ENCODE measurements around the gene IFI35. TPM values are rescaled to one million over a fixed set of nuclear protein-coding genes. Genes with fewer than 3 reads are reported as not detected.
"Not testable (repeated sequence)": the region's sequence is repeated elsewhere in the genome, so short reads cannot be mapped to it uniquely, and the experiment has no call there.

IFI35 gene
- polyA plus RNA-seq, 1 donor = 45.7 TPM

DNA sequence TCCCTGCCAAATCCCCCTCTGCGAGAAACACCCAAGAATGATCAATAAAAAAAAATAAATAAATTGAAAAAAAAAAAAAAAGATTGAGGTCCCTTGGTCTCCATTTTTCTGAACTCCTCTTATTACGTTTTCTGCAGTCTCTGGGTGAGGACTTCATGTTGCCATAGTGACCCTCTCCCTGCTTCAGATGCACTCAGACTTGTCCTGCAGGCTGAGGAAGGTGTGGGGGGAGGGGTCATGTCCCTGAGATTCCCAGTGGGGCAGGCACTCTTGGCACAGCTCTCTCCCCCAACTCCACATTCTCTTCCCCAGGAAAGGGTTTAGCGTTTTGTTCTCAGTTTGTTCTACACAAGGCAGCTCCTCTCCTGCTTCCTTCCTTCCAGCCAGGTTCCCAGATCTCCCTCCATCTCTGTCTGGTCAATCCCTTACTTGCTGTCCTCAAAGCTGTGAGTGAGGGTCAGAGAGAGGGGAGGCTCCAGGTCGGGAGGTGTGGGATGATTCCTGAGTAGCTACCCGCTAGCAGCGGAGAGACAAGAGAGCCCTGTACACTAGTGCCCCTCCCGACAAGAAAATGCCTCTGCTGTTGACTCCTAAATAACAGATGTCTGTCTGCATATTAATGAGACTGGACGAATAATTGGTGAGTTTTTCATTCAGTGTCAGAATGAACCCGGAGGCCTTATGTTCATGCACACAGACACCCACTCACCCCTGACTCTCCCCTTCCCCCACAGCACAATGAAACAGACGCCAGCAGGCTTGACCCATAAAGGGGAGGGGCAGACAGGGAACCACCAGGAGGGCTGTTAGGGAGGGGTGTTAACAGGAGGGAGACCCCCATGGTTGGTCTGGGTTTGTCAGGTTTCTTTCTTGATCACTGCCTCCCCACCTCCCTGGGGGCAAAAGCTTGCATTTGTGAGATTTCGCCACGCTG lies 27.6 kb downstream of the IFI35 start:
- no peaks in the 10 kb centered on the region for H3K4me1 ChIP-seq (ENCODE audit: control insufficient read depth, insufficient read depth, low read length)
- H3K4me3 ChIP-seq (ENCODE audit: low read length) = no peak overlapping the region
- no CpG with 5 or more reads among the region's 12 CpGs for WGBS (ENCODE audit: insufficient coverage, low lambda C conversion rate)
- no peaks in the 10 kb centered on the region for H3K36me3 ChIP-seq (ENCODE audit: control insufficient read depth, insufficient read depth, low read length)
- H3K27ac ChIP-seq (ENCODE audit: low read length) = peak overlapping the region; percentile 19
- H3K9me3 ChIP-seq (ENCODE audit: control insufficient read depth, low read depth, low read length) = no peaks in the 10 kb centered on the region
- no peaks in the 10 kb centered on the region for H3K27me3 ChIP-seq (ENCODE audit: control insufficient read depth, insufficient read depth, low read length)
- no peak for DNase-seq

GRCh38 chr17:43034894-43035293 lies 28.3 kb downstream of the IFI35 start:
- no peak overlapping the region for H3K4me3 ChIP-seq (ENCODE audit: low read length)
- no CpG with 5 or more reads among the region's 3 CpGs for WGBS (ENCODE audit: insufficient coverage, low lambda C conversion rate)
- H3K36me3 ChIP-seq (ENCODE audit: control insufficient read depth, insufficient read depth, low read length) = no peaks in the 10 kb centered on the region
- H3K4me1 ChIP-seq (ENCODE audit: control insufficient read depth, insufficient read depth, low read length) = no peaks in the 10 kb centered on the region
- DNase-seq = no peak
- H3K9me3 ChIP-seq (ENCODE audit: control insufficient read depth, low read depth, low read length) = no peaks in the 10 kb centered on the region
- H3K27me3 ChIP-seq (ENCODE audit: control insufficient read depth, insufficient read depth, low read length) = no peaks in the 10 kb centered on the region
- no peak overlapping the region for H3K27ac ChIP-seq (ENCODE audit: low read length)

GRCh38 chr17:43039646-43040045 lies 33.1 kb downstream of the IFI35 start:
- no peak overlapping the region for H3K27ac ChIP-seq (ENCODE audit: low read length)
- no peaks in the 10 kb centered on the region for H3K4me1 ChIP-seq (ENCODE audit: control insufficient read depth, insufficient read depth, low read length)
- WGBS (ENCODE audit: insufficient coverage, low lambda C conversion rate) = no CpG with 5 or more reads among the region's 2 CpGs

DNA sequence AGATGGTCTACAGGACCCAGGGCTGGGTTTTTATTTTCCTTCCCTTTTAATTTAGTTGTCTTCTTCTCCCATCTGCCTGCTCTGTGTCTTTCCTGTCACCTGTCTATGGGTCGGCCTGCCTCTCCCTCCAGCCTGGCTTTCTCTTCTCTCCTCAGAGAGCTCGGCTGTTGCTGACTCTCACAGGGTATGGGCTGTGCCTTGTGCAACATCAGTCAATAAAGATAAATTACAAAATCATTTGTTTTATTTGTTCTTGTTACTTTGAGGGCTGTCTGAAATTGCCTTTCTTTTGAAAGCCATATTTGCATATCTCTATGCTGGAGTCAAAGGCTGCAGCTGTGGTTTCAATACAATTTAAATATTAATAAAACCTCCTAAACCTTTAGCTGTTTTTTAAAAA lies 34.1 kb downstream of the IFI35 start:
- DNase-seq = peak in 1 of 2 donors; percentile 59
- Histone ChIP-seq H3K27ac (ENCODE audit: low read length) (no peak overlapping the region), H3K4me1 (ENCODE audit: control insufficient read depth, insufficient read depth, low read length) (no peaks in the 10 kb centered on the region), H3K36me3 (ENCODE audit: control insufficient read depth, insufficient read depth, low read length) (no peaks in the 10 kb centered on the region), H3K4me3 (ENCODE audit: low read length) (no peak overlapping the region), H3K27me3 (ENCODE audit: control insufficient read depth, insufficient read depth, low read length) (no peaks in the 10 kb centered on the region), H3K9me3 (ENCODE audit: control insufficient read depth, low read depth, low read length) (no peaks in the 10 kb centered on the region)
- no CpG with 5 or more reads among the region's 2 CpGs for WGBS (ENCODE audit: insufficient coverage, low lambda C conversion rate)

More at GRCh38 chr17:43039646-43040045, 33.1 kb downstream of the IFI35 start:
- H3K27me3 ChIP-seq (ENCODE audit: control insufficient read depth, insufficient read depth, low read length) = no peaks in the 10 kb centered on the region
- no peak overlapping the region for H3K4me3 ChIP-seq (ENCODE audit: low read length)
- H3K36me3 ChIP-seq (ENCODE audit: control insufficient read depth, insufficient read depth, low read length) = no peaks in the 10 kb centered on the region
- DNase-seq = no peak
- H3K9me3 ChIP-seq (ENCODE audit: control insufficient read depth, low read depth, low read length) = no peaks in the 10 kb centered on the region

GRCh38 chr17:43042025-43042628 lies 35.5 kb downstream of the IFI35 start:
- no peak overlapping the region for H3K4me3 ChIP-seq (ENCODE audit: low read length)
- H3K27ac ChIP-seq (ENCODE audit: low read length) = no peak overlapping the region
- no peaks in the 10 kb centered on the region for H3K9me3 ChIP-seq (ENCODE audit: control insufficient read depth, low read depth, low read length)
- H3K36me3 ChIP-seq (ENCODE audit: control insufficient read depth, insufficient read depth, low read length) = no peaks in the 10 kb centered on the region
- DNase-seq = no peak
- no peaks in the 10 kb centered on the region for H3K27me3 ChIP-seq (ENCODE audit: control insufficient read depth, insufficient read depth, low read length)
- 83% methylated on average over 1 of the region's 5 CpGs for WGBS (ENCODE audit: insufficient coverage, low lambda C conversion rate)
- H3K4me1 ChIP-seq (ENCODE audit: control insufficient read depth, insufficient read depth, low read length) = no peaks in the 10 kb centered on the region

- Histone ChIP-seq H3K9me3 (ENCODE audit: control insufficient read depth, low read depth, low read length) (no peaks in the 10 kb centered on the region), H3K36me3 (ENCODE audit: control insufficient read depth, insufficient read depth, low read length) (no peaks in the 10 kb centered on the region), H3K4me1 (ENCODE audit: control insufficient read depth, insufficient read depth, low read length) (no peaks in the 10 kb centered on the region), H3K27me3 (ENCODE audit: control insufficient read depth, insufficient read depth, low read length) (no peaks in the 10 kb centered on the region), H3K27ac (ENCODE audit: low read length) (no peak overlapping the region), H3K4me3 (ENCODE audit: low read length) (no peak overlapping the region)
- DNase-seq = no peak
Observed at GRCh38 chr17:43043307-43043706, 36.7 kb downstream of the IFI35 start.

DNA sequence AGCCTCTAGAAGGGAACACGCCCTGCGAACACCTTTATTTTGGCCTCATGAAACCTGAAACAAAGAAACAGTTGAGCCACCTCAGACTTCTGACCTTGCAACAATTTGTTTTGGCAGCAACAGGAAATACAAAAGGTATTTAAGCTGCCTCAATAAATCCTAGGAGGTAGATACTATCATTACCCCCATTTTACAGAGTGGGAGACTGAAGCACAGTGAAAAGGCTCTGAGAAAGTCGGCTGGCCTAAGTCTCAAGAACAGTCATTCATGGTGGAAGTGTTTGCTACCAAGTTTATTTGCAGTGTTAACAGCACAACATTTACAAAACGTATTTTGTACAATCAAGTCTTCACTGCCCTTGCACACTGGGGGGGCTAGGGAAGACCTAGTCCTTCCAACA lies 37.4 kb downstream of the IFI35 start:
- Histone ChIP-seq H3K27me3 (ENCODE audit: control insufficient read depth, insufficient read depth, low read length) (no peaks in the 10 kb centered on the region), H3K9me3 (ENCODE audit: control insufficient read depth, low read depth, low read length) (no peaks in the 10 kb centered on the region), H3K36me3 (ENCODE audit: control insufficient read depth, insufficient read depth, low read length) (peaks cover 3% of the 10 kb centered on the region), H3K4me3 (ENCODE audit: low read length) (no peak overlapping the region), H3K27ac (ENCODE audit: low read length) (no peak overlapping the region), H3K4me1 (ENCODE audit: control insufficient read depth, insufficient read depth, low read length) (no peaks in the 10 kb centered on the region)
- DNase-seq = no peak
- no CpG with 5 or more reads among the region's 4 CpGs for WGBS (ENCODE audit: insufficient coverage, low lambda C conversion rate)

- H3K4me3 ChIP-seq (ENCODE audit: low read length) = no peak overlapping the region
- H3K9me3 ChIP-seq (ENCODE audit: control insufficient read depth, low read depth, low read length) = no peaks in the 10 kb centered on the region
- H3K27me3 ChIP-seq (ENCODE audit: control insufficient read depth, insufficient read depth, low read length) = no peaks in the 10 kb centered on the region
- WGBS (ENCODE audit: insufficient coverage, low lambda C conversion rate) = 100% methylated on average over 1 of the region's 1 CpG
- no peak overlapping the region for H3K27ac ChIP-seq (ENCODE audit: low read length)
- H3K36me3 ChIP-seq (ENCODE audit: control insufficient read depth, insufficient read depth, low read length) = peaks cover 15% of the 10 kb centered on the region
- DNase-seq = no peak
- no peaks in the 10 kb centered on the region for H3K4me1 ChIP-seq (ENCODE audit: control insufficient read depth, insufficient read depth, low read length)
Observed at GRCh38 chr17:43051969-43052368, 45.4 kb downstream of the IFI35 start.

DNA sequence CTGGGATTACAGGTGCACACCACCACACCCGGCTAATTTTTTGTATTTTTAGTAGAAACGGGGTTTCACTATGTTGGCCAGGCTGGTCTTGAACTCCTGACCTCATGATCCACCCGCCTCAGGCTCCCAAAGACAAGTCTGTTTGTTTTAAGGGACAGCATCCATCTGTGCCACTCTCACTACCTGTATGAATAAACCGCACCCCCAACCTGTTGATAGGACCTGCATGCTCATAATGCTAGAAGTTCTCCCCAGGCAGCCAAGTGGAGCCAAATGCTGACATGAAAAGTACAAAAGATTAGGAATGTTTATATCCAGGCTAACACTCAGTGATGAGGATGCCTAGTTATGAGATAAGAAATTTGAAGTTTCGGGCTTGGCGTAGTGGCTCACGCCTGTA lies 46.4 kb downstream of the IFI35 start:
- not testable (repeated sequence) for H3K27ac ChIP-seq (ENCODE audit: low read length); H3K9me3 ChIP-seq (ENCODE audit: control insufficient read depth, low read depth, low read length); H3K27me3 ChIP-seq (ENCODE audit: control insufficient read depth, insufficient read depth, low read length); DNase-seq; H3K4me1 ChIP-seq (ENCODE audit: control insufficient read depth, insufficient read depth, low read length); H3K4me3 ChIP-seq (ENCODE audit: low read length)
- peaks cover 15% of the 10 kb centered on the region for H3K36me3 ChIP-seq (ENCODE audit: control insufficient read depth, insufficient read depth, low read length)
- no CpG with 5 or more reads among the region's 7 CpGs for WGBS (ENCODE audit: insufficient coverage, low lambda C conversion rate)

DNA sequence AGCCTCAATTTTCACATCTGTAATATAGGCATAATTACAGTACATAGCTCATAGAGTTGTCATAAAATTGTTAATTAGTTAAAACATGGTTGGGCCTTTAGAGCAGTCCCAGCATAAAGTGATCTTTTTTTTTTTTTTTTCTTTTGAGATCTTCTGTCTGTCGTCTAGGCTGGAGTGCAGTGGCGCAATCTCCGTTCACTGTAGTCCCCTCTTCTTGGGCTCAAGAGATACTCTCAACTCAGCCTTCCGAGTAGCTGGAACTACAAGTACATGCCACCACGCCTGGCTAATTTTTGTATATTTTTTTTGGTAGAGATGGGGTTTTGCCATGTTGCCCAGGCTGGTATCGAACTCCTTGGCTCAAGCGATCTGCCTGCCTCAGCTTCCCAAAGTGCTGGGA lies 49.5 kb downstream of the IFI35 start:
- Histone ChIP-seq H3K27ac (ENCODE audit: low read length) (no peak overlapping the region), H3K4me1 (ENCODE audit: control insufficient read depth, insufficient read depth, low read length) (no peaks in the 10 kb centered on the region), H3K27me3 (ENCODE audit: control insufficient read depth, insufficient read depth, low read length) (no peaks in the 10 kb centered on the region), H3K4me3 (ENCODE audit: low read length) (no peak overlapping the region), H3K36me3 (ENCODE audit: control insufficient read depth, insufficient read depth, low read length) (peaks cover 11% of the 10 kb centered on the region), H3K9me3 (ENCODE audit: control insufficient read depth, low read depth, low read length) (no peaks in the 10 kb centered on the region)
- DNase-seq = no peak
- 100% methylated on average over 3 of the region's 7 CpGs for WGBS (ENCODE audit: insufficient coverage, low lambda C conversion rate)
